HT-29 (cell line): ENCODE data around the gene PSMD3. TPM values are rescaled to one million over a fixed set of nuclear protein-coding genes. Genes with fewer than 3 reads are reported as not detected.
"Not testable (repeated sequence)": the region's sequence is repeated elsewhere in the genome, so short reads cannot be mapped to it uniquely, and the experiment has no call there.

Source experiments
- DNase-seq: peaks from one replicate; pipeline ENCODE4 v3.0.0-alpha.2; 2015; ENCODE audit warnings: low spot score
- total RNA-seq: library from RNA; depleted of rRNA; stranded (reverse); fragments of >200 nt; shearing (Covaris generic); gene quantifications from 2 replicates; pipeline ENCODE4 v1.2.3, GENCODE V29; 2014; rRNA removed

The PSMD3 gene
- 236 and 240 TPM in 2 replicates for total RNA-seq

GRCh38 chr17:39980351-39981206 is at the start of gene PSMD3:
Gene PSMD3, plus strand, starts transcription at chr17:39980807. Its CDS starts 164 bp downstream, at chr17:39980971.
- peak; percentile 100 for DNase-seq

DNA sequence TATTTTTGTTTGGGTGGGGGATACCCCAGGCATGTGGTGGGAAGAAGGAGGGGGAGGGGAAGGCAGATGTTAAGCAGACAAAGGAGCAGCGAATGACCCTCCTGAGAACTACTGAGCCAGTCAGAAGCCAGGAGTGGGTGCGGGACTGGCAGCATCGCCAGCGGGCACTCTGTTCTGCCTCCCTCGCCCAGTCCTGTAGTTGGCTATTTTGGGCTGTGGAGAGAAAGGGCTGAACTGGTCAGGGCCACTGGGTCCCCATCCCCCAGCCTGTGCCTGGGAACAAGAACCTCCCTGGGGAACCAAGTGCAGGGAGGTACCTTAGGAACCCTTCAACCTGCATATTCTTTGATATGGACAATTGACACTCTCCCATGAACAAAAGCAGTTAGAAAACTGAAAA is 46.7 kb upstream of the PSMD3 start:
- DNase-seq = no peak

DNA sequence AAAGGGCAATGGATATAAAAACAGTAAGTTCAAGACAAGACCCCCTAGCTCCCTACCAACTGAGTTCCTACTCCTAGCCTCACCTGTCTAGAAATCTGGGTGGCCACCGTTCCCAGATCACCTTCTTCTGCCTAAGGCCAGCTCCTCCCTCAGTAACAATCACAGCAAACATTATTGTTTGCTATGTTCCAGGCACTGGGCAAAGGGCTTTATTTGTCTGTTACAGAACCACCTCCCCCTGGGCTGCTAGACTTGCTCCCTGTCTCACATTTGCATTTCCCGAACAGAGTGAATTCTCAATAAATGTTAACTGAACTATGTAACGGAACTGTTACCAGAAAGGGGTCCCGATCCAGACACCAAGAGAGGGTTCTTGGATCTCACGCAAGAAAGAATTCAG is 46.3 kb upstream of the PSMD3 start:
- DNase-seq = no peak

DNA sequence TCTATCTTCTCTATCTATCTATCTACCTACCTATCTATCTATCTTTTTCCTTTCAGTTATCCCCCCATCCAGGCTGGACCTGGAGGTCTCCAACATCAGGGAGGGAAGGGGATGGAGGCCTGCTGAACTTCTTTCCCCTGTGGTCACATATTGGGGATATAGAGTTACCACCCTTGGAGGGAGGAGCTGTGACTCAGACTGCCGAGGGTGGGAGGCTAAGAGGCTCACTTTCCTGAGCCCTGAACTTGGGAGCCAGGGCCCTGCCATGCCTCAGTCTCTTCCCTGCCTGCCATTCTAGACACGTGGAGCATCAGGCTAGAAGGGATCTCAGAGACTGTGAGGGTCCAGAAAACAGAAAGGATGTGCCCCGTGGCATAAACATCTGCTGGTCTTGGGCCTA is 44.7 kb upstream of the PSMD3 start:
- no peak for DNase-seq

- no peak for DNase-seq
Observed at GRCh38 chr17:39937447-39937846, 43.2 kb upstream of the PSMD3 start.

DNA sequence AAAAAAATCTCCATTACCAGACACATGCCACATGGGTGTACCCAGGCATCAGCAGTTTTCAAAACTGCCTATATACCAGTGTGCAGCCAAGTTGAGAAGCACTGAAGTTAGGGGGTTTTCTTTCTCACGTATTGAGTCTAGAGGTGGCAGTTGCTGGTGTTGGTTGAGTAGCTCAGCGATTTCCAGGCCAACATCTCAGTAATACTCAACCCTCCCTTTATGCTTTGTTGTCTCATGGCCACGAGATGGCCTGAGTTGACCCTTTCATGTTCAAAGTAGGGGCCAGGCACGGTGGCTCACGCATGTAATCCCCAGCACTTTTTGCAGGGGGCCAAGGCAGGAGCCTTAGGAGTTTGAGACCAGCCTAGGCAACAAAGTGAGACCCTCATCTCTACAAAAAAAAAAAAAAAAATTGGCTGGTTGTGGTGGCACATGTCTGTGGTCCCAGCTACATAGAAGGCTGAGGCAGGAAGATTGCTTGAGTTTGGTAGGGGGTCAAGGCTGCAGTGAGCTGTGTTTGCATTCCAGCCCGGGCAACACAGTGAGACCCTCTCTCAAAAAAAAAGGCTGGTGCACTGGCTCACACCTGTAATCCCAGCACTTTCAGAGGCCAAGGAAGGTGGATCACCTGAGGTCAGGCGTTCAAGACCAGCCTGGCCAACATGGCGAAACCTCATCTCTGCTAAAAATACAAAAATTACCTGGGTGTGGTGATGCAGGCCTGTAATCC is 42.3 kb upstream of the PSMD3 start:
- DNase-seq = no peak

DNA sequence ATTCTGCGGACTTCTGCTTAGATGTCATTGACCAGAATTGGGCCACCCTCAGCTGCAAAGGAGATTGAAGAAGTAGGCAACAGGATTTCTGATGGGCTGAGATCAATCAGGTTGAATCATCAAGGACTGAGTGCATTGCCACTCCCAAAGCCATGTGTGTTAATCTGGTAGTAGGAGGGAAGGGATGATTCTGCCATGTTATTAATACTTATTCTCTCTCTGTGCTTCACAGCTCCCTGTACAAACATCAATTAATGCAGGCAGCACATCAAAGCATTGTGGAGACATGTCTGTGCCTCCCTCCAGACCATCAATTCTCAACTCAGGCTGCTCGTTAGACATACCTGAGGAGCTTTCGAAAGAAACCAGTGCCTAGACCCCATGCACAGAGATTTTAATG is 41.5 kb upstream of the PSMD3 start:
- no peak for DNase-seq

DNA sequence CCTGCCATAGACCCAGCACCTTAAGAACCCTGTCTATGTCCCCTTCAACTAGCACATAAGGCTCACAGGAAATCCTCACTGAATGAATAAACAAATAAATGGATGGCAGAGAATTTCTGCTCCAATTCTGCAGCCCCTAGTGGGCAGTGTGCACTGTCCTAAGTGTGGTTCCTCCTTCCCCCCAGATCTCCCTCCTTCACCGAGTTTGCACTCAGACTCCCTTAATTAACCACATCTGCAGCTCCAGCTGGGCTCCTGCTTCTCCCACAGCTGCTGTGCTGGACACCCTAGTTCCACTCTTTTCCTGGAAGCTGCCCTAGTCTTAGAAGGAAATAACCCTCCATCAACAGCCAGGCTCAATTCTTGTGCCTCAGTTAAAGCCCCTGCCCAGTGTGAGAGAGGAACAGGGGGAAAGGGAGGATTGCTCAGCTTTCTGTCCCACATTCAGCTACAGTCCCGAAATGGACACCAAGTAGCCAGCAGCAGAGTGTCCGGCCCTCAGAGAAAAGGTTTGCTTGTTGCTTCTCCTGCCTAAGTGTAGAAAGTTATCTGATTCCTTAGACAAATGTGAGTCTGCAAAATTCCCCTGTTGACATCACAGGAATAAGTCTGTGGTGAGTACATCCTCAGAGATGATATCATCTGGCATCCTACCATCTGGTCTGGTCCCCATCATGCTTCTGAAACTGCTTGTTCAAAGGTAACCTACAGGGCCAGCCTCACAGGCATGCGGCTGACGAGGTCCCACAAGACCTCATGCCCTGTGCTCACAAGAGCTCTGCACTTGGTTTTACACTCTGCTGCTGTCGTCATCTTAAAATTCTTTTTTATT is 40.8 kb upstream of the PSMD3 start:
- DNase-seq = peak; percentile 48

DNA sequence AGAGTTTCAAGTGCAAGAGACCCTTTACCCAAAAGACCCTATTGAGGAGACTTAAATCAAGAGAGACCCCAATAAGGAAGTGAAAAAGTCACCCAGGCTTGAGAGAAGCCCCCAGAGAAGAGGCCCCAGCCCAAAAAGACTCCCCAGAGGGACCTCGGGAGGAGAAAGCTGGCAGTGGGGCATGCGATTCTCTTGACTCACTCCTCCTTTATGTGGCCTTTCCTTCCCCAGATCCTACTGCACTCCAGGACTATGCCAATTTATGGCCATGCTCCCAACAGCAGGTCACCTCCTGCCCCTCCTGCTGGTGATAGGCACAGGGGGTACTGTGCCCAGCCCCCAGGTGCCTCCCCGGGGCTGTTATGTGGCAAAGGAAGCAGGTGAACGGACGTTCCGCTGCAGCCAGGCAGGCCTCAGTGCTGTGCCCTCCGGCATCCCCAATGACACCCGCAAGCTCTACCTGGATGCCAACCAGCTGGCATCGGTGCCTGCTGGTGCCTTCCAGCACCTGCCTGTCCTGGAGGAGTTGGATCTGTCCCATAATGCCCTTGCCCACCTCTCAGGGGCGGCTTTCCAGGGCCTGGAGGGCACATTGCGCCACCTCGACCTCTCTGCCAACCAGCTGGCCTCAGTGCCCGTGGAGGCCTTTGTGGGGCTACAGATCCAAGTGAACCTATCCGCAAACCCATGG is 36.8 kb upstream of the PSMD3 start:
- no peak for DNase-seq

DNA sequence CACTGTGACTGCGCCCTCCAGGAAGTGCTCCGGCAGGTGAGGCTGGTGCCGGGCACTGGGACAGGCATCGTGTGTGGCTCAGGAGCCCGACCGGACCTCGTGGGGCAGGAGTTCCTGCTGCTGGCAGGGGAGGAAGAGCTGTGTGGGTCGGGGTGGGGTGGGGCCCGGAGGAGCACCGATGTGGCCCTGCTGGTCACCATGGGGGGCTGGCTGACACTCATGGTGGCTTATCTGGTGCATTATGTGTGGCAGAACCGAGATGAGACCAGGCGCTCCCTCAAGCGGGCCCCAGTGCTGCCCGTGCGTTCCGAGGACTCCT is 36.3 kb upstream of the PSMD3 start:
- no peak for DNase-seq

GRCh38 chr17:39946551-39947330 is 33.9 kb upstream of the PSMD3 start:
- no peak for DNase-seq

GRCh38 chr17:39948489-39948828 is 32.1 kb upstream of the PSMD3 start:
- DNase-seq = not testable (repeated sequence)

GRCh38 chr17:39949028-39949427 is 31.6 kb upstream of the PSMD3 start:
- DNase-seq = no peak

DNA sequence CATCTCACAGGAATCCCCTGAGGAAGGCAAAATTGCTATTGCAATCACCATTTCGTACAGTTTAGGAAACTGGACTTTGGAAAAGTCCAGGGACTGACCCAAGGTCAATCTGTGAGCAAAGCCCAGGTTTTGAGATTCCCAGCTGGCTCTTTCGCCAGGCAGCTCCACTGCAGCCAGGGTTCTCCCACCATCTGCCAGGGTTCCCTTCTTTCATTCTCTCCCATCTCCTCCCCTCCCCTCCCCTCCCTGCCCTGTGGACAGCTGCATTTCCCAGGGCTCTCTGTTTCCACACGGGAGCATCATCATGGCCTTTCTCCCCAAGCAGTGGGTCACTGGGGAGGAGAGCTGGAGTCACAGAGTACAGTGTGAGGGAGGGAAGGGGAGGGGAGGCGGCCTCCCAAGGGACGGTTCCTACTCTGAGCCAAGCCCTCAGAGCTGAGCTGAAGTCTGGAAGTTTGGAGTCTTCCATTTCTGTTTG is 29.7 kb upstream of the PSMD3 start:
- DNase-seq = no peak

- no peak for DNase-seq
Observed at GRCh38 chr17:39951924-39952679, 28.5 kb upstream of the PSMD3 start.

DNA sequence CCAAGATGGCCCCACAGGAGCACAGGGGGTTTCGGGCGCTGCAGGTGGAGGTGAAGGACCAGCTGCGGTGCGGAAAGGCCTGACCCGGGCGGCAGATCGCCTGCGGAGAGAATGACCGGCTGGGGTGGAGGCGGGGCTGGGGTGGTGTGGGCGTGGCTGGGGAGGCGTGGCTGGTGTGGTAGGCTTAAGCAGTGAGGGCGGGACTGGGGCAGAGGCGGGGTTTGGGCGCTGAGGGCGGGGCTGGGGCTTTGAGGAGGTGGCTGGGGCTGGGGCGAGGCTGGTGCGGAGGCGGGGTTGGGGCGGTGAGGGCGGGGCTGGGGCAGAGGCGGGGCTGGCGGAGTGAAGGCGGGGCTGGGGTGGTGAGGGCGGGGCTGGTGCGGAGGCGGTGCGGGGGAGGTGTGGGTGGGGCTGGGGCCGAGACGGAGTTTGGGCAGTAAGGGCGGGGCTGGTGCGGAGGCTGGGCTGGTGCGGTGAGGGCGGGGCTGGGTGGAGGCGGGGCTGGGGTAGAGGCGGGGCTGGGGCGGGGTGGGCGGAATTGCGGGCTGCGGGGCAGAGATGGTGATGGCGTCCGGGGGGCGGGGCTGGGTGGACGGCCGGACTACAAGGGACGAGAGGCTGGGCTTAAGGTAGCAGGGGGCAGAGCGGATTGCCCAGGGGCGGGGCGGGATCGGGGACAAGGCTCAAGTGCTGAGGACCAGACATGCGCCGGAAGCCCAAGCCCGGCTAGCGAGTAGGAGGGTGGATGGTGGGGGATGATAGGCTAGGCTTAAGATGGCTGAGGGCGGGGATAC is 27.7 kb upstream of the PSMD3 start:
- peak; percentile 93 for DNase-seq

DNA sequence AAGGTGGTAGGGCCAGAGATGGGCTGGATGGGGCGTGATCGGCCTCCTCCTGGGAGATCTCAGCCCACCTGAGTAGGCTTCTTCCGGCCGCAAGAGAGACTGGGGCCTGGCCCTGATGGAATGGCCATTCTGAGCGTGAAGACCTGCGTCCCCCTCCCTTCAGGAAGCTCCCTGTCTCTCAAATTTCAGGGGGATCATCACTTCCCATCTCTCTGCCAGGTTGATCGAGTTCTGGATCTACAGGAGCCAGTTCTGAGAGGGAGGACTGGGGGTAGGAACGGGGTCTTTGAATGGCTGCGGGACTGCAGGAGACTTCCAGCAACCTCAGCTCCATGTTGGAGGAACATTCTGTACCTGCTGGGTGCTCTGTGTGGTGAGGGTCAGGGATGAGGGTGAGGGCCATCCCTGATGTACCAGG is 27.1 kb upstream of the PSMD3 start:
- DNase-seq = no peak

DNA sequence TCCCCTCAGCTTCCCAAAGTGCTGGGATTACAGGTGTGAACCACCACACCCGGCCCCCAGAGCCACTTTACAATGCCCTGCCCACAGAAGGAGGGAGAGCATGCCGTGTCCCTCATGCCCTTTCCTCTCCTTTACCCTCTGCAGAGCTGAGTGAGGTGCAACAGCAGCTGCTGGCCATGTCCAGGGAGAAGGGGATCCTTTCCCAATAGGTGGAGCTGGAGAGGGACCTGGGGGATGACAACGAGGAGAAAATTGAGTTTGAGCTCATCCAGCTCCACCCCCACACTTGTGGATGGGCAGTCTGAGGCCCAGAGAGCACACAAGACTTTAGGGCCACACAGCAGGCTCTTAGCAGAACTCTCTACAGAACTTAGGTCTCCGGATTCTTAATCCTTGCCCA is 25.7 kb upstream of the PSMD3 start:
- no peak for DNase-seq

DNA sequence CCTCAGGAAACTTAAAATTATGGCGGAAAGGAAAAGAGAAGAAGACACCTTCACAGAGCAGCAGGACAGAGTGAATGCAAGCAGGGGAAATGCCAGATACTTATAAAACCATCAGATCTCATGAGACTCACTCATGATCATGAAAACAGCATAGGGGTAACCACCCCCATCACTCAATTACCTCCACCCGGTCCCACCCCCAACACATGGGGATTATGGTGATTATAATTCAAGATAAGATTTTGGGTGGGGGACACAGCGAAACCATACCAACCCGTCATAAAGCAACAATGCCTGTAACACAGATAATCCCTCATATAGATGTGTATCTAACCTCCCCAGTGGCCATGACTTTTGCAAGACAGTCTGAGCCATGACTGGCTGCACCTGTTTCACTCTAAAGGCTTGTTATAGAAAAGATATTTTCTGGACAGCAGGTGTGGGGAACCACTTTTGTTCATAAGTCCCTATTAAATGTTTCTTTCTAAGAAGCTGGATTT is 24.8 kb upstream of the PSMD3 start:
- DNase-seq = no peak
